ENCODE data around the gene IFT88.

The IFT88 gene

DNA sequence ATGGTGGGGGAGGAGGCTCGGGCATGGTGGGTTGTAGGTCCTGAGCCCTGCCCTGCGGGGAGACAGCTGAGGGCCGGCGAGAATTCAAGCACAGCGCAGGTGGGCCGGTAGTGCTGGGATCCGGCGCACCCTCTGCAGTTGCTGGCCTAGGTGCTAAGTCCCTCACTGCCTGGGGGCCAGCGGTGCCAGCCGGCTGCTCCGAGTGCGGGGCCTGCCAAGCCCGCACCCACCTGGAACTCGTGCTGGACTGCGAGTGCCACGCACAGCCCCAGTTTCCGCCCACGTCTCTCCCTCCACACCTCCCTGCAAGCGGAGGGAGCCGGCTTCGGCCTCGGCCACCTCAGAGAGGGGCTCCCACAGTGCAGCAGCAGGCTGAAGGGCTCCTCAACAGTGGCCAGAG is 173.1 kb downstream of the IFT88 start:
- TF ChIP-seq, protein P1, sequence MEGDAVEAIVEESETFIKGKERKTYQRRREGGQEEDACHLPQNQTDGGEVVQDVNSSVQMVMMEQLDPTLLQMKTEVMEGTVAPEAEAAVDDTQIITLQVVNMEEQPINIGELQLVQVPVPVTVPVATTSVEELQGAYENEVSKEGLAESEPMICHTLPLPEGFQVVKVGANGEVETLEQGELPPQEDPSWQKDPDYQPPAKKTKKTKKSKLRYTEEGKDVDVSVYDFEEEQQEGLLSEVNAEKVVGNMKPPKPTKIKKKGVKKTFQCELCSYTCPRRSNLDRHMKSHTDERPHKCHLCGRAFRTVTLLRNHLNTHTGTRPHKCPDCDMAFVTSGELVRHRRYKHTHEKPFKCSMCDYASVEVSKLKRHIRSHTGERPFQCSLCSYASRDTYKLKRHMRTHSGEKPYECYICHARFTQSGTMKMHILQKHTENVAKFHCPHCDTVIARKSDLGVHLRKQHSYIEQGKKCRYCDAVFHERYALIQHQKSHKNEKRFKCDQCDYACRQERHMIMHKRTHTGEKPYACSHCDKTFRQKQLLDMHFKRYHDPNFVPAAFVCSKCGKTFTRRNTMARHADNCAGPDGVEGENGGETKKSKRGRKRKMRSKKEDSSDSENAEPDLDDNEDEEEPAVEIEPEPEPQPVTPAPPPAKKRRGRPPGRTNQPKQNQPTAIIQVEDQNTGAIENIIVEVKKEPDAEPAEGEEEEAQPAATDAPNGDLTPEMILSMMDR (IDR thresholded peaks at IDR 0.05; ENCODE audit: insufficient read depth, low read length, missing control alignments) = no peak
- POLR2A ChIA-PET = no interaction called here
- CTCF ChIA-PET = no interaction called here
- H3K4me3 ChIP-seq (ENCODE audit: low read depth, low read length) = no peak overlapping the region
- no peak for DNase-seq (ENCODE audit: low read depth, low spot score)
